Dermis blood vessel endothelial cell (primary cell): ENCODE data around the gene DENND6A. TPM values are rescaled to one million over a fixed set of nuclear protein-coding genes. Genes with fewer than 3 reads are reported as not detected.
"Not testable (repeated sequence)": the region's sequence is repeated elsewhere in the genome, so short reads cannot be mapped to it uniquely, and the experiment has no call there.

Source experiments
- DNase-seq: peaks from one replicate; pipeline ENCODE4 v3.0.0; 2010
- total RNA-seq: library from RNA; depleted of rRNA; stranded (reverse); fragments of >200 nt; gene quantifications from 2 replicates; pipeline ENCODE4 v1.2.3, GENCODE V29; 2014

The DENND6A gene
- total RNA-seq, 1 donor from 2014 or later: 35.6 TPM

GRCh38 chr3:57624801-57625200 is 68.1 kb downstream of the DENND6A start:
- DNase-seq: no peak

- DNase-seq: no peak
Measured at GRCh38 chr3:57622362-57622761, 70.5 kb downstream of the DENND6A start.

- DNase-seq: no peak
Measured at GRCh38 chr3:57617739-57618138, 75.1 kb downstream of the DENND6A start.

DNA sequence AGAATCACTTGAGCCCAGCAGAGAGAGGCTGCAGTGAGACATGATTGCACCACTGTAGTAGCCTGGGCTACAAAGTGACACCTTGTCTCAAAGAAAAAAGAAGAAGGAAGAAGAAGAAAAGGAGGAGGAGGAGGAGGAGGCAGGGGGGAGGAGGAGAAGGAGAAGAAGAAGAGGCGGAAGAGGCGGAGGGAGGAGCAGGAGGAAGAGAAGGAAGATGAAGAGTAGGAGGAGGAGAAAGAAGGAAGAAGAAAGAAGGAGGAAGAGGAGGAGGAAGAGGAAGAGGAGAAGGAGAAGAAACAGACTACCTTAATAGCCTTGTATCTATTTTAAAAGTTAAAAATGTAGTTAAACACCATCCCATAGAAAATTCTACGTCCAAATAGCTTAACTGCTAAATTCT is 76.6 kb downstream of the DENND6A start:
- DNase-seq: no peak

GRCh38 chr3:57611870-57612269 is 81.0 kb downstream of the DENND6A start:
- DNase-seq: not testable (repeated sequence)

- no peak for DNase-seq
Measured at GRCh38 chr3:57605683-57606082, 87.2 kb downstream of the DENND6A start.

- no peak for DNase-seq
Measured at GRCh38 chr3:57604971-57605370, 87.9 kb downstream of the DENND6A start.

GRCh38 chr3:57600195-57600594 is 92.7 kb downstream of the DENND6A start:
- no peak for DNase-seq

DNA sequence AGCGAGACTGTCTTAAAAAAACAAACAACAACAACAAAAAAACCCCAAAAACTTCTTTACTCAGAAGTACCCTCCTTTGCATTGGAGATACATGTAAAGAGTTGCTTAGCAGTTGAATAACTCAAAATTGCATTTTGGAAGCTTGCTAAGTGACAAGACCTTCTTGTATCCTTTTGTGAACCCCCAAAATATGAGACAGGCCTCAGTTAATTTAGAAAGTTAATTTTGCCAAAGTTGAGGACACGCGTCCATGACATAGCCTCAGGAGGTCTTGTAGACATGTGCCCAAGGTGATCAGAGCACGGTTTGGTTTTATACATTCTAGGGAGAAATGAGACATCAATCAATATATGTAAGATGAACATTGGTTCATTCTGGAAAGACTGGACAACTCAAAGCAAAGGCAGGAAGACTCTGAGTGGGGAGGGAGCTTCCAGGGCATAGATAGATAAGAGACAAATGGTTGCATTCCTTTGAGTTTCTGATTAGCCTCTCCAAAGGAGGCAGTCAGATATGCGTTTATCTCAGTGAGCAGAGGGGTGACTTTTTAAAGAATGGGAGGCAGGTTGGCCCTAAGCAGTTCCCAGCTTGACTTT is 94.0 kb downstream of the DENND6A start:
- DNase-seq: peak; percentile 8

GRCh38 chr3:57597127-57597923 is 95.6 kb downstream of the DENND6A start, which contains the start of gene ARF4:
TSS of gene ARF4 (minus strand) at chr3:57597344. CDS start at chr3:57597140, 204 bp downstream.
- DNase-seq: peak; percentile 100

DNA sequence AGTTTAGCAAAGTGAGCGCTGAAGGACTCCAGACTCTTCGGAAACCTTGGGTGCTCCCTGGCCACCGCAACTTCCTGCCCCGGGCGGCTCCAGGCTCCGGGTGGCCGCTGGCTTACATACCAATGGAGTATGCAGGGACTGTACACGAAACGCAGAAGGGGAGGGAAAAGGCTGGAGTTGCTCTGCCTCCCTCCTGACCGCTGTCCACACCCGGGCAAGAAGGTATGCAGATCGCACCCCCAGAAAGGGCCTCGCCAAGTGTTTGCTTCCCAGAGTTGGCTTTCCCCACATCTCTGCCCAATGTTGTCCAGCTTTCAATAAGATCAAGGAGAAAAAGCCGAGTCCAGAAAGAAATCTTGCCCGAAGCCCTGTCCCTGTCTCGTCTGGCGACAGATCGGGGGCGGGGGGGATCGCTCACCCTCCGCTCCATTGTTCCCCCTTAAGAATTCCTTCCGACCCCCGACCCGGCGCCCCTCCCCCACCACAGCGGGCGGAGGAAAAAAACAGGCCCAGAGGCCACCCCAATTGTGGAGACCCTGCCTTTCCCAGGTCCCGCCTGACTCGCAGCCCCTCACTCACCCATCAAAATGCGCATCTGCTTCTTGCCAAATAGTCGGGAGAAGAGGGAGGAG is 96.3 kb downstream of the DENND6A start:
- peak; percentile 87 for DNase-seq

- DNase-seq: no peak
Measured at GRCh38 chr3:57594576-57594975, 98.3 kb downstream of the DENND6A start.

DNA sequence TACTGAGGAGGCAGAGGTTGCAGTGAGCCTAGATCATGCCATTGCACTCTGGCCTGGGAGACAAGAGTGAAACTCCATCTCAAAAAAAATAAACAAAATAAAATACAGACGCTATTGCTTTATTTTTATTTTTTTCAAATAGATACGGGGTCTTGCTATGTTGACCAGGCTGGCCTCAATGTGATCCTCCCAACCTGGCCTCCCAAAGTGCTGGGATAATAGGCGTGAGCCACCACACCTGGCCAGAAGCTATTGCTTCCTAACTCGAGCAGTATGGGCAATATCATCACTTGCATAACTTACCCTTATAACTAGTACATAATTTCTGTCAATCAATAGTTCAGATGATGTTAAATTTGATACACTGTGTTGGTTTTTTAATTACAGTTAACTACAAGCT is 98.7 kb downstream of the DENND6A start:
- DNase-seq: no peak

DNA sequence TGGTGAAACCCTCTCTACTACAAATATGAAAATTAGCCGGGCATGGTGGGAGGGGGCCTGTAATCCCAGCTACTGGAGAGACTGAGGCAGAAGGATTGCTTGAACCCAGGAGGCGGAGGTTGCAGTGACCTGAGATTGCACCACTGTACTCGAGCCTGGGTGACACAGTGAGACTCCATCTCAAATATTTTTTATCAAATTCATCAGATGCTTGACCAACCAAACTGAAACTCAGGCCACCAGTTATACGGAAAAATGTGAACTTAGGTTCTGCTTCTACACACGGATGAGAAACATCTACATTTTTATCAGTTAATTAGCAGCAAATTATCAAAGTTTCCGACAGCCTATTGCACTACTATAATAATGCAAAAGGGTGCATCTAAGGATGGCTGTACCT is 100.6 kb downstream of the DENND6A start:
- DNase-seq: no peak

GRCh38 chr3:57587905-57588304 is 105.0 kb downstream of the DENND6A start:
- no peak for DNase-seq

DNA sequence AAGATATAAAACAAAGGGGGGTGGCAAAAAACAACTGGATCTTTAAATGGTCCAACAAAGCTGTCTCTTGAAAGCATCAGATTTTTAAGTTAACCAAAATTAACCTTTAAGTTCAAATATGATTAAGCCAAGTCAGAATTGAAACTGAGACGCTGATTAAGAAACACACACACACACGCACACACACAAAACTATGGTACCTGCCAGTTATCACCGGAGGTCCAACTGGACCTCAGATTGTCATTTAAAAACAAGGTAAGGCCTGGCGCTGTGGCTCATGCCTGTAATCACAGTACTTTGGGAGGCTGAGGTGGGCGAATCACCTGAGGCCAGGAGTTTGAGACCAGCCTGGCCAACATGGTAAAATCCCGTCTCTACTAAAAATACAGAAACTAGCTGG is 106.1 kb downstream of the DENND6A start:
- DNase-seq: no peak

DNA sequence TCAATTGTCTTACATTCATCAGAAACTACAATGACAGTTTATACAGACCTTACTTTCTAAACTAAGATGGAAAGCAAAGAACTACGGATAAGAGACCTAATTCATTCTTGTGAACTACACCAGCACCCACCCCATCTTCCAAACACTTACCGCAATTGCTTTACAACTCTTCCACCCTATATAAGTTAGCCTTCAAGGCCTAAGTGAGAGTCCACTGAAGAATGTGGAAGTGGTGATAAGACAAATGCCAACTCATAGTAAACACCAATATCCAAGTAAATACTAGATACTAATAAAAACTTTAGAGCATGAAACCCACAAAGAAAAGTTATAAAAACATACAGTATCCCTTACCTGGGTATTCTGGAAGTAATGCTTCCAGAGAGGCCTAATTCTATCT is 109.3 kb downstream of the DENND6A start:
- DNase-seq: no peak

DNA sequence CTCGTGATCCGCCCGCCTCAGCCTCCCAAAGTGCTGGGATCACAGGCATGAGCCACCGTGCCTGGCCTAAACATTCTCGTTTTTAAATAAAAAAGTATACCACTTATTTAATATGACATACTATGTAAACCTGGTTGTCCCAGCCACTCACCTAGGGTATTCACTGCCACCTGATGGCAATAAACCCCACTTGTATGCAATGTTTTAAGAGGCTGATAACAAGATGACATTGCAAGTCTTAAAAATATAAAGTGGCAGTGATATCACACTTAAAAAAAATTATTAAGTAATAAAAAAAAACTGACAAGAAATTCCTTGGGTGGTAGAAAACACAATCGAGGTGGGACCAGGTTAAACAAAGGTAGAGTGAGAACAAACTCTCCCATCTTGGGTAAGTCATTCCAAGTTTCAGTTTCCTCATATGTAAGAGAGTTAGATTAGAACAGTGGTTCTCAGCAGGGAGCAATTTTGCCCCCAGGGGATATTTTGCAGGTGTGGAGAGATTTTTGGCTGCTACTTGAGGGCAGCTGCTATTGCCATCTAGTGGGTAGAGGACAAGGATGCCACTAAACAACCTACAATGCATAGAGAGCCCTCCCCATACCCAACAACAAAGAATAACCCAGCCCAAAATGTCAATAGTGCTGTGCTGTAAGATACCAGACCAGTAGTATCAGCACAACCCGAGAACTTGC is 110.3 kb downstream of the DENND6A start:
- DNase-seq: peak; percentile 29

GRCh38 chr3:57577801-57578200 is 115.1 kb downstream of the DENND6A start:
- DNase-seq: no peak

GRCh38 chr3:57575966-57576626 is 116.8 kb downstream of the DENND6A start:
- no peak for DNase-seq
